HG03439 (cell line): ENCODE results near the gene KLF16.
"Not testable (repeated sequence)": the region's sequence is repeated elsewhere in the genome, so short reads cannot be mapped to it uniquely, and the experiment has no call there.

Experiments
- ATAC-seq: cut with Tn5 transposase; IDR thresholded peaks from one replicate; pipeline ENCODE4 v1.9.1; 2021; ENCODE audit warnings: mild to moderate bottlenecking, moderate library complexity; ENCODE audit not compliant: unreplicated experiment

The KLF16 gene

GRCh38 chr19:1863328-1863637, at the start of gene KLF16:
Gene KLF16, minus strand, starts transcription at chr19:1863579. Its CDS starts 82 bp downstream, at chr19:1863497.
- ATAC-seq: no peak

- ATAC-seq: no peak
Measured at GRCh38 chr19:1912760-1913505, 49.6 kb upstream of the KLF16 start.

- no peak for ATAC-seq
Measured at GRCh38 chr19:1911995-1912394, 48.6 kb upstream of the KLF16 start.

- ATAC-seq: no peak
Measured at GRCh38 chr19:1911098-1911497, 47.7 kb upstream of the KLF16 start.

DNA sequence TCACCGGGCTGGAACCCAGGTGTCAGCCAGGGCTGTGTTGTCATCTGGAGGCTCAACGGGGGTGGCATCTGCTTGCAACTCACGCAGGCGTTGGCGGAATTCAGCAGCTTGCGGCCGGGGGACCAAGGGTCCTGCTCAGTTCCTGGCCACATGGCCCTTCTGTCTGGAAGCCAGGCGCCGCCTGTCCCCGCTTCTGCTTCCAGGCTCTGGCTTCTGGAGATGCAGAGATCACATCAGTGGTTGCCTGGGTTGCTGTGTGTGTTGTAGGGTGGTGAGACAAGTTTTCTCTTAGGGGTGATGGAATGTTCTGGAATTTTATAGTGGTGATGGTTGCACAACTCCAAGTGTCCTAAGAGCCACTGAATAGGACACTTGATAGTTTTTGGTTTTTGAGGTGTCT, 46.8 kb upstream of the KLF16 start:
- no peak for ATAC-seq

DNA sequence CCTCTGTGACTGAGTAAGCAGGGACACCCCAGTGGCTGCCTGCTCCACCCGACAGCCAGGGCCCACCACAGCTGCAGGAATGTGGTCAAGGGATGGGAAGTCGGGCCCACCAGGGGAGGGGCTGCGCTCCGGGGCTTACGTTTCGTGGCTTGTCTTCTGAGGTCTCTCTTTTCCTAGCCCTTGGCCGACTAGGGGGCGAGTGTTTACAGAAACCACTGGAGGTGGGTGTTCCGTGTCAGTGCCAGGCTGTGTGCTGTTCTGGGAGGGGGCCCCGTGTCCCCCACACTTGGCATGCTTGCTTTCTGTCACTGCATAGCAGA, 46.3 kb upstream of the KLF16 start:
- no peak for ATAC-seq

GRCh38 chr19:1908364-1908678, 44.9 kb upstream of the KLF16 start:
- no peak for ATAC-seq

GRCh38 chr19:1907563-1908363, 44.4 kb upstream of the KLF16 start:
- ATAC-seq: no peak

DNA sequence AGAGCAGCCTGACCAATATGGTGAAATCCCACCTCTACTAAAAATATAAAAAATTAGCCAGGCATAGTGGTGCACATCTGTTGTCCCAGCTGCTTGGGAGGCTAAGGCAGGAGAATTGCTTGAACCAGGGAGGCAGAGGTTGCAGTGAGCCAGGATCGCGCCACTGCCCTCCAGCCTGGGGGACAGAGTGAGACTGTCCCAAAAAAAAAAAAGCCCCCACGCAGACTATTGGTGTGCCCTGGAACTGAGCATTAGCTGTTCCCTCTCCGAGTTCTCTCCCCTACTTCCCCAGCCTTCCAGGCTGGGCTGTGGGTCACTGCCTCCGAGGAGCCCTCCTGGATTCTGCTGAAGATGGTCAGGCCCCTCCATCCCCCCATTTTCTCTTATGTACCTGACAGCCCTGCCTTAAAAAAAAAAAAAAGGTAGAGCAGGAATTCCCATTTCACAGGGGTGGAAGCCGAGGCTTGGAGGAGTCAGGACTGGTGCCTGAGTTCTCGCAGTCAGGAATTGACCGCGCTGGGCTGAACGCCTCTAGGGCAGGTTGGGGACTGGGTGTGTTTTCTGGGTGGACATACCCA, 43.7 kb upstream of the KLF16 start:
- no peak for ATAC-seq

DNA sequence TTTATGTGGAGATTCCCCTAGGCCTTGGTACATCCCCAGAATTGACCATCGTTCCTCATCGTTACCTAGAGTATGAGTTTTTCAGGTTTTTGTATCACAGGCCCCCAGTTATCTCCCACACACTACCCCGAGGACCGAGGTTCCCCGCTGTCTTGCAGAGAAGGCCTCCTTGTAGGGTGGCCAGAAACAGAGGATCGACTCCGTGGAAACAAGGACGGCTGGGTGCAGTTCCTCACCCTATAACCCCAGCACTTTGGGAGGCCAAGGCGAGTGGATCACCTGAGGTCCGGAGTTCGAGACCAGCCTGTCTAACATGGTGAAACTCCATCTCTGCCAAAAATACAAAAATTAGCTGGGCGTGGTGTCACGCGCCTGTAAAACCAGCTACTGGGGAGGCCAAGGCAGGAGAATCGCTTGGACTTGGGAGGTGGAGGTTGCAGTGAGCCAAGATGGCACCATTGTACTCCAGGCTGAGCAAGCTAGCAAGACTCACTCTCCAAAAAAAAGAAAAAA, 42.5 kb upstream of the KLF16 start:
- no peak for ATAC-seq

DNA sequence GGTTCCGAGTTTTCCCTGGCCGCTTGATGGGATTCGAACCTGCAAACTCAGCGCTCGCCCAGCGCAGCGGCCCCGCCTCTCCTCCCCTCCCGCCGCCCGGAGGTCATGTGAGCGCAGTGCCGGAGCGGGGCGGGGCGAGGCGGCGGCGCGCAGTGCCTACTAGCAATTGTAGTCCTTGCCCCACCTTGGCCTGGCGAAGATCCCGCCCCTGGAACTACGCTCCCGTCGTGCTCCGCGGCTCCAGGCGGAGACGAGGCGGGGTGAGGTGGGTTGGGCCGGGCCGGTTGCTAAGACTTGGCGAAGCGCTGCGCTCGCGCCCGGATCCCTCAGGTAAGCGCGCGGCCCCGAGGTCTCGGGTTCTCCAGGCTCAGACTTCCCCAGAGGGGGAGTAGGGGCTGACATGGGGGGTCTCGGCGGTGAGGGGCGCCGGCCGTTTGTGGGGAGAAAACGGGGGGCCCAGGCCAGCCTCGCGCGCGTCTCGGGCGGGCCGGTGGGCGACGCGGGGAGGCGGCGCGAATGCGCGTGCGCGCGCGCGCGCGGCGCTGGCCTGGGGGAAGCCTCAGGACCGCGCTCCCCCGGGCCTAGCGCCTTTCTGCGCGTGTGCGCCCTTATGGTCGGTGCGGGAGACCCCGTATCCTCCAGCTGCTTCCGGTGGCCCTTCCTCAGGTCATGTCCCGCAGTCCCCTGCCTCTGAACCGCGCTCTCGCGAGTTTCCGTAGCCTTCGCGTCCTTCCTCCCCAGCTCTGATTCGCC, 41.9 kb upstream of the KLF16 start, which contains the start of the genes ADAT3 and SCAMP4:
Gene ADAT3 (plus strand): TSS at position 290 of the 753 bp plus-strand sequence. CDS start 6,649 bp downstream, outside the sequence.
Gene SCAMP4 (plus strand): TSS at position 290 of the 753 bp plus-strand sequence. CDS start 9,621 bp downstream, outside the sequence.
- peak; percentile 82 for ATAC-seq

DNA sequence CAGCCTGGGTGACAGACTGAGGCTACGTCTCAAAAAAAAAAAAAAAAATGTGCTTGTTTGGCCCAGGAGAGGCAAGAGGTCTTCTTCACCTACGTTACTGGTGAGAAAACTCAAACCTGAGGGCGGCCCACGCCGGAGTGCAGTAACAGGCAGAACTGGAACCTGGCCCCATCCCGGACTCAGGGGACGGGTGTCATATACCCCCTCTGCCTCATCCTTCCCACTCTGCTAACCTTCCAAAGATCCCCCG, 41.4 kb upstream of the KLF16 start:
- ATAC-seq: peak; percentile 13

- ATAC-seq: no peak
Measured at GRCh38 chr19:1902923-1903322, 39.5 kb upstream of the KLF16 start.

GRCh38 chr19:1901940-1902404, 38.6 kb upstream of the KLF16 start:
- ATAC-seq: no peak

- ATAC-seq: no peak
Measured at GRCh38 chr19:1896508-1896907, 33.1 kb upstream of the KLF16 start.

GRCh38 chr19:1893791-1894190, 30.4 kb upstream of the KLF16 start:
- ATAC-seq: no peak

GRCh38 chr19:1889907-1890306, 26.5 kb upstream of the KLF16 start:
- ATAC-seq: no peak

- no peak for ATAC-seq
Measured at GRCh38 chr19:1888385-1888784, 25.0 kb upstream of the KLF16 start.

DNA sequence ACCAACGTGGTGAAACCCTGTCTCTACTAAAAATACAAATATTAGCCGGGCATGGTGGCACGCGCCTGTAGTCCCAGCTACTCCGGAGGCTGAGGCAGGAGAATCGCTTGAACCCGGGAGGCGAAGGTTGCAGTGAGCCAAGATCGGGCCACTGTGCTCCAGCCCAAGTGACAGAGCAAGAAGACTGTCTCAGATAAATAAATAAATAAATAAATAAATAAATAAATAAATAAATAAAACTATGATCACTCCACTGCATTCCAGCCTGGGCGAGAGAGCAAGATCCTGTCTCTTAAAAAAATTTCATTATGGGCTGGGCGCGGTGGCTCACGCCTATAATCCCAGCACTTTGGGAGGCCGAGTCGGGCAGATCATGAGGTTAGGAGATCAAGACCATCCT, 23.0 kb upstream of the KLF16 start:
- ATAC-seq: not testable (repeated sequence)

DNA sequence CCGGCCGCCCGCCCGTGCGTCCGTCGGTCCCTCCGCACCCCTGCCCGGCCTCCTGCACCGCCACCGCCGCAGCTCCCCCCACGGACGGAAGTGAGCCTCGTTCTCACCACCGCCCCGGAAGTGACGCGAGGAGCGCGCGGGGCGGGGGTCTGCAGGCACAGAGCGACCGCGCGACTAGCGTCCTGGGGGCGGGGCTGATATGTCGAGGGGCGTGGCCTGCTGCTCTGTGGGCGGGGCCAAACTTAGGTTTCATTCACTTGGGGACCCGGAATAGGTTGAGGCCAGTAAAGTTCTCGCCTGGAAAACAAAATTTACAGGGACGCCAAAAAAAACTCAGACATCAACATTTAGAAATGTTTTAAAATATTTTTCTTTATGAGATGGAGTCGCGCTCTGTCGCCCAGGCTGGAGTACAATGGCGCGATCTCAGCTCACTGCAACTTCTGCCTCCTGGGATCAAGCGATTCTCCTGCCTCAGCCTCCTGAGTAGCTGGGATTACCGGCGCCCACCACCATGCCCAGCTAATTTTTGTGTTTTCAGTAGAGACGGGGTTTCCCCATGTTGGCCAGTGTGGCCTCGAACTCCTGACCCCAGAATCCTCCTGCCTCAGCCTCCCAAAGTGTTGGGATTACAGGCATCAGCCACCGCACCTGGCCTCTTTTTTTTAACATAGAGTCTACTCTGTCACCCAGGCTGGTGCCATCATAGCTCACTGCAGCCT, 22.2 kb upstream of the KLF16 start, which contains the start of gene ABHD17A:
Gene ABHD17A (minus strand): TSS at position 99 of the 722 bp plus-strand sequence. CDS start 3,930 bp downstream, outside the sequence.
- peak; percentile 70 for ATAC-seq
